K562 (cell line): ENCODE measurements around the gene VEGFA. TPM values are rescaled to one million over a fixed set of nuclear protein-coding genes. Genes with fewer than 3 reads are reported as not detected.

Experiments used
- CBX8 ChIP-seq: fragments of 200-600 bp; sonication (generic); IDR thresholded peaks from 2 replicates; pipeline ENCODE4 v1.6.1; 2012; ENCODE audit warnings: borderline replicate concordance, mixed run types, low read depth, mild to moderate bottlenecking, moderate library complexity, mixed read lengths, low read length, control low read depth, inconsistent platforms; ENCODE audit not compliant: poor library complexity, severe bottlenecking; ENCODE audit errors: extremely low read depth
- ETV5 ChIP-seq: sonication (generic); formaldehyde crosslinking; IDR thresholded peaks from 2 replicates; pipeline ENCODE4 v1.4.0; 2020; ENCODE audit warnings: low read depth, mild to moderate bottlenecking, missing genetic modification reagents
- GATAD2B ChIP-seq: fragments of 450-650 bp; IDR thresholded peaks from 2 replicates; pipeline ENCODE4 v1.6.1; 2017; ENCODE audit warnings: mild to moderate bottlenecking, borderline replicate concordance
- ILF3 ChIP-seq: fragments of 450-650 bp; IDR thresholded peaks from 2 replicates; pipeline ENCODE4 v1.6.1; 2018; ENCODE audit warnings: antibody characterized with exemption, mild to moderate bottlenecking, moderate library complexity, borderline replicate concordance
- MXD1 ChIP-seq: fragments of 250-450 bp; sonication (Bioruptor Pico); IDR thresholded peaks from 2 replicates; pipeline ENCODE4 v1.8.0; 2021; ENCODE audit warnings: borderline replicate concordance, mild to moderate bottlenecking, moderate library complexity; ENCODE audit not compliant: poor library complexity, severe bottlenecking
- PHB ChIP-seq: fragments of 250-450 bp; sonication (Bioruptor Pico); IDR thresholded peaks from 2 replicates; pipeline ENCODE4 v1.5.0; 2021
- RHOXF2B ChIP-seq: fragments of 250-450 bp; sonication (Bioruptor Pico); conservative IDR thresholded peaks from 2 replicates; pipeline ENCODE4 v1.5.1; 2021
- RREB1 ChIP-seq: fragments of 250-450 bp; sonication (Bioruptor Pico); IDR thresholded peaks from 2 replicates; pipeline ENCODE4 v1.4.0; 2020
- SREBF2 ChIP-seq: sonication (generic); formaldehyde crosslinking; IDR thresholded peaks from 2 replicates; pipeline ENCODE4 v1.4.0; 2020; ENCODE audit warnings: mild to moderate bottlenecking, missing genetic modification reagents
- STAG1 ChIP-seq: sonication (generic); formaldehyde crosslinking; IDR thresholded peaks from 2 replicates; pipeline ENCODE4 v1.5.0; 2020; ENCODE audit warnings: missing genetic modification reagents, borderline replicate concordance
- TEAD4 ChIP-seq, 2 experiments: sonication (generic) in 1 of 2; formaldehyde crosslinking in 1 of 2; IDR thresholded peaks; 2 replicates each; pipeline versions ENCODE4 v1.6.1 to v1.8.0; 2012 to 2022; ENCODE audit warnings: borderline replicate concordance in 1 of 2, inconsistent platforms in 1 of 2, low read length in 1 of 2, mild to moderate bottlenecking in 1 of 2, missing genetic modification reagents in 1 of 2
- THRB ChIP-seq: fragments of 450-650 bp; formaldehyde crosslinking; conservative IDR thresholded peaks from 2 replicates; pipeline ENCODE4 v1.4.0; 2022; ENCODE audit warnings: mild to moderate bottlenecking, missing genetic modification characterization
- XRCC5 ChIP-seq: fragments of 200-400 bp; formaldehyde crosslinking; IDR thresholded peaks from 2 replicates; pipeline ENCODE4 v1.6.1; 2017; ENCODE audit warnings: low read depth, mild to moderate bottlenecking, low read length
- ZNF395 ChIP-seq: fragments of 200-800 bp; sonication (Bioruptor generic); IDR thresholded peaks from 2 replicates; pipeline ENCODE4 v1.6.1; 2017; ENCODE audit warnings: missing genetic modification characterization, missing compliant biosample characterization
- polyA plus RNA-seq, 8 experiments: library from polyadenylated mRNA; depleted of rRNA in 4 of 8; stranded (reverse) in 5 of 8; unstranded in 3 of 8; fragments of >200 nt; fragmentation: Nextera tagmentation in 2 of 8; fragmentation: Illumina TruSeq in 1 of 8; extraction: Ambion mirVana in 2 of 8; extraction: Trizol in 1 of 8; gene quantifications; 2 replicates each; pipeline versions ENCODE4 v1.2.1 to v1.2.3, GENCODE V29; 2011 to 2014; ENCODE audit warnings: inconsistent platforms in 1 of 8, missing spikeins in 1 of 8
- total RNA-seq, 7 experiments: library from RNA; depleted of rRNA in 6 of 7; stranded (reverse); fragments of >200 nt in 6 of 7; fragmentation: Illumina TruSeq in 2 of 7; extraction: Trizol in 2 of 7; gene quantifications; 2 replicates each; pipeline versions ENCODE4 v1.2.1 to v1.2.3, GENCODE V29; 2011 to 2021; ENCODE audit warnings: low replicate concordance in 1 of 7

The VEGFA gene
- total and polyA plus RNA-seq, 9 of the 15 experiments (the other 6 are each of a cell fraction or from before 2014, with no cell fraction given): 14.0 to 271 (median 124) TPM

- no peak for TF ChIP-seq STAG1 (CRISPR knock-in tag)
- TF ChIP-seq GATAD2B: peak; percentile 27; the same call in 1 of the 2 replicates
- TF ChIP-seq THRB (CRISPR knock-in tag): 0 out of 2 replicates have a peak, but pooled peaks have one; percentile 70
- TF ChIP-seq XRCC5: no peak
- no peak for TF ChIP-seq CBX8
- TF ChIP-seq SREBF2 (CRISPR knock-in tag): no peak
- TF ChIP-seq RREB1: no peak
- peak; percentile 50; the same call in 1 of the 2 replicates for TF ChIP-seq TEAD4 (IDR thresholded peaks at IDR 0.05; ENCODE audit: low read length)
- no peak for TF ChIP-seq TEAD4 (CRISPR knock-in tag; IDR thresholded peaks at IDR 0.05; ENCODE audit: borderline replicate concordance)
- no peak for TF ChIP-seq PHB (CRISPR knock-in tag)
- TF ChIP-seq RHOXF2B (CRISPR knock-in tag): no peak
- no peak for TF ChIP-seq MXD1
- TF ChIP-seq ILF3: no peak
- no peak for TF ChIP-seq ETV5 (CRISPR knock-in tag)
- no peak; the same call in 1 of the 2 replicates for TF ChIP-seq ZNF395 (CRISPR knock-in tag)
These were observed 28.9 kb downstream of the VEGFA start (continued) for GRCh38 chr6:43798688-43799444.
